ENCODE data around the gene RNF41.
"Not testable (repeated sequence)": the region's sequence is repeated elsewhere in the genome, so short reads cannot be mapped to it uniquely, and the experiment has no call there.

The RNF41 gene

GRCh38 chr12:56221757-56222530 is at the start of gene RNF41:
RNF41 (minus strand) TSS chr12:56221922; CDS start chr12:56214047, 7,875 bp downstream.
- peak; percentile 94 for DNase-seq (ENCODE audit: low read depth)

- no peak for DNase-seq (ENCODE audit: low read depth)
These were observed 49.3 kb upstream of the RNF41 start for GRCh38 chr12:56271031-56271430.

- peak; percentile 18 for DNase-seq (ENCODE audit: low read depth)
These were observed 45.8 kb upstream of the RNF41 start for GRCh38 chr12:56267443-56268071.

- DNase-seq (ENCODE audit: low read depth), result peak; percentile 80
These were observed 45.1 kb upstream of the RNF41 start, which contains the start of gene COQ10A for GRCh38 chr12:56266693-56267442. COQ10A (plus strand) TSS chr12:56266942; CDS start chr12:56267119, 177 bp downstream.

- not testable (repeated sequence) for DNase-seq (ENCODE audit: low read depth)
These were observed 44.5 kb upstream of the RNF41 start for GRCh38 chr12:56266068-56266692.

GRCh38 chr12:56262955-56263354 is 41.2 kb upstream of the RNF41 start:
- DNase-seq (ENCODE audit: low read depth), result not testable (repeated sequence)

- peak; percentile 24 for DNase-seq (ENCODE audit: low read depth)
These were observed 39.9 kb upstream of the RNF41 start for GRCh38 chr12:56261503-56262232.

GRCh38 chr12:56260921-56261320 is 39.2 kb upstream of the RNF41 start:
- DNase-seq (ENCODE audit: low read depth), result no peak

GRCh38 chr12:56260380-56260779 is 38.7 kb upstream of the RNF41 start:
- DNase-seq (ENCODE audit: low read depth), result no peak

GRCh38 chr12:56258820-56259183 is 37.1 kb upstream of the RNF41 start:
- DNase-seq (ENCODE audit: low read depth), result no peak

GRCh38 chr12:56258068-56258819 is 36.5 kb upstream of the RNF41 start, which contains the start of gene ANKRD52:
ANKRD52 (minus strand) TSS chr12:56258384; CDS start chr12:56258269, 115 bp downstream.
- DNase-seq (ENCODE audit: low read depth), result peak; percentile 74

GRCh38 chr12:56257491-56258067 is 35.9 kb upstream of the RNF41 start:
- no peak for DNase-seq (ENCODE audit: low read depth)

GRCh38 chr12:56257071-56257470 is 35.3 kb upstream of the RNF41 start:
- no peak for DNase-seq (ENCODE audit: low read depth)

GRCh38 chr12:56256326-56256960 is 34.7 kb upstream of the RNF41 start:
- DNase-seq (ENCODE audit: low read depth), result no peak

GRCh38 chr12:56255671-56256070 is 33.9 kb upstream of the RNF41 start:
- DNase-seq (ENCODE audit: low read depth), result no peak

- no peak for DNase-seq (ENCODE audit: low read depth)
These were observed 31.4 kb upstream of the RNF41 start for GRCh38 chr12:56253091-56253490.

- DNase-seq (ENCODE audit: low read depth), result no peak
These were observed 30.9 kb upstream of the RNF41 start for GRCh38 chr12:56252649-56253048.

- DNase-seq (ENCODE audit: low read depth), result no peak
These were observed 27.0 kb upstream of the RNF41 start for GRCh38 chr12:56248711-56249110.

- no peak for DNase-seq (ENCODE audit: low read depth)
These were observed 26.2 kb upstream of the RNF41 start for GRCh38 chr12:56247923-56248322.

GRCh38 chr12:56244494-56244893 is 22.8 kb upstream of the RNF41 start:
- no peak for DNase-seq (ENCODE audit: low read depth)

Measured in stromal cell of bone marrow (primary cell).